Esophagus muscularis mucosa (tissue), 4 donors: ENCODE data around the gene ARL2BP. TPM values are rescaled to one million over a fixed set of nuclear protein-coding genes. Genes with fewer than 3 reads are reported as not detected.

Experiments used
- DNase-seq: peaks from one replicate; pipeline ENCODE4 v3.0.0-alpha.2; 2017; ENCODE audit errors: extremely low spot score
- H3K27ac ChIP-seq, 4 donors: fragments of 200-600 bp; sonication (generic); replicated peaks in 1 of 4; 1 replicate in 3 of 4; 2 replicates in 1 of 4; pipeline ENCODE4 v1.5.1; 2016 to 2019; ENCODE audit warnings: mild to moderate bottlenecking in 1 of 4
- H3K27me3 ChIP-seq, 4 donors: fragments of 200-600 bp; sonication (generic); one replicate each; pipeline versions ENCODE4 v1.5.1 to v1.6.0; 2016 to 2019
- H3K36me3 ChIP-seq, 4 donors: fragments of 200-600 bp; sonication (generic); one replicate each; pipeline ENCODE4 v1.5.1; 2016 to 2019
- H3K4me1 ChIP-seq, 4 donors: fragments of 200-600 bp; sonication (generic); one replicate each; pipeline ENCODE4 v1.5.1; 2016 to 2019
- H3K4me3 ChIP-seq, 4 donors: fragments of 200-600 bp; sonication (generic); 1 replicate in 2 of 4; 2 replicates in 2 of 4; pipeline ENCODE4 v1.5.1; 2016 to 2019; ENCODE audit warnings: mild to moderate bottlenecking in 4 of 4, moderate library complexity in 1 of 4
- H3K9me3 ChIP-seq, 4 donors: fragments of 200-600 bp; sonication (generic); 1 replicate in 3 of 4; 2 replicates in 1 of 4; pipeline ENCODE4 v1.5.1; 2016 to 2019
- EP300 ChIP-seq: sonication (generic); formaldehyde crosslinking; IDR thresholded peaks from one replicate; pipeline ENCODE4 v1.6.1; 2017; ENCODE audit warnings: antibody characterized with exemption
- POLR2A ChIP-seq: fragments of 450-650 bp; IDR thresholded peaks from one replicate; pipeline ENCODE4 v1.6.1; 2017; ENCODE audit warnings: antibody characterized with exemption, moderate library complexity, mild to moderate bottlenecking, low read depth
- POLR2AphosphoS5 ChIP-seq, 2 donors: sonication (generic); formaldehyde crosslinking; IDR thresholded peaks; one replicate each; pipeline ENCODE4 v1.6.1; 2017; ENCODE audit warnings: antibody characterized with exemption in 2 of 2
- WGBS: methylation state at CpG from one replicate; pipeline ENCODE4 v1.1.5; 2018; 5-methylcytosine and 5-hydroxymethylcytosine counted together
- intact Hi-C: fragments of 100-400 bp; cut with DNase I; formaldehyde crosslinking; loops from one replicate; pipeline ENCODE4 v1.15.1; 2023
- total RNA-seq, 4 donors: library from RNA; depleted of rRNA; stranded (reverse); fragments of >200 nt; gene quantifications; one replicate each; pipeline versions ENCODE4 v1.1.0 to v1.2.1, GENCODE V29; 2016
- TF ChIP-seq, protein P1 (sequence below), 3 experiments: fragments of 200-600 bp in 2 of 3; fragments of 450-650 bp in 1 of 3; sonication (generic) in 2 of 3; IDR thresholded peaks; one replicate each; pipeline ENCODE4 v1.5.1; 2017 to 2019; ENCODE audit warnings: antibody characterized with exemption in 3 of 3, mild to moderate bottlenecking in 2 of 3, moderate library complexity in 1 of 3

Gene ARL2BP
- total RNA-seq, 4 donors from 2014 or later = 58.1 to 77.4 (median 66.9) TPM

DNA sequence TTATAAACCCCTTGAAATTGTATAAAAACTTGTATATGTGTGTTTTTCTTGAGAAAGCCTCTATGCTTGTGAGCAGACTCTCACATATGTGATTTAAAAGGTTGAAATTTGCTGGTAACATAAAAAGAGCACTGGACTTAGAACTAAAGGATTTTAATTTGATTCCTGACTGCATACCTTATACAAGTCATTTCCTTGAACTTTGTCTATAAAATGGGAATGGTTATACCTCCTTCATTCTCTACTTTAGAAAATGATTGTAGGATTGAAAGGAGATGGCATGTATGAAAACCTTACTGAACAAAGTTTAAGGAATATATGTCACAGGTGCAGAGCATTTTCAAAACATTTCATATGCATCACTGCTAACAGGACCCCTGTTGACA, 10.4 kb upstream of the ARL2BP start:
- Histone ChIP-seq H3K36me3 (peaks cover 35 to 99% (median 80%) of the 10 kb centered on the region in 4 donors), H3K9me3 (no peaks in the 10 kb centered on the region), H3K27me3 (no peaks in the 10 kb centered on the region), H3K27ac (no peak overlapping the region), H3K4me3 (no peak overlapping the region), H3K4me1 (peaks cover 0 to 9% (median 2%) of the 10 kb centered on the region in 4 donors)
- intact Hi-C loops = no loop called here
- DNase-seq = no peak
- TF ChIP-seq POLR2A (no peak), EP300 (no peak), POLR2AphosphoS5 (IDR thresholded peaks at IDR 0.05) (no peak)
- TF ChIP-seq, protein P1, sequence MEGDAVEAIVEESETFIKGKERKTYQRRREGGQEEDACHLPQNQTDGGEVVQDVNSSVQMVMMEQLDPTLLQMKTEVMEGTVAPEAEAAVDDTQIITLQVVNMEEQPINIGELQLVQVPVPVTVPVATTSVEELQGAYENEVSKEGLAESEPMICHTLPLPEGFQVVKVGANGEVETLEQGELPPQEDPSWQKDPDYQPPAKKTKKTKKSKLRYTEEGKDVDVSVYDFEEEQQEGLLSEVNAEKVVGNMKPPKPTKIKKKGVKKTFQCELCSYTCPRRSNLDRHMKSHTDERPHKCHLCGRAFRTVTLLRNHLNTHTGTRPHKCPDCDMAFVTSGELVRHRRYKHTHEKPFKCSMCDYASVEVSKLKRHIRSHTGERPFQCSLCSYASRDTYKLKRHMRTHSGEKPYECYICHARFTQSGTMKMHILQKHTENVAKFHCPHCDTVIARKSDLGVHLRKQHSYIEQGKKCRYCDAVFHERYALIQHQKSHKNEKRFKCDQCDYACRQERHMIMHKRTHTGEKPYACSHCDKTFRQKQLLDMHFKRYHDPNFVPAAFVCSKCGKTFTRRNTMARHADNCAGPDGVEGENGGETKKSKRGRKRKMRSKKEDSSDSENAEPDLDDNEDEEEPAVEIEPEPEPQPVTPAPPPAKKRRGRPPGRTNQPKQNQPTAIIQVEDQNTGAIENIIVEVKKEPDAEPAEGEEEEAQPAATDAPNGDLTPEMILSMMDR (IDR thresholded peaks at IDR 0.05) = no peak

DNA sequence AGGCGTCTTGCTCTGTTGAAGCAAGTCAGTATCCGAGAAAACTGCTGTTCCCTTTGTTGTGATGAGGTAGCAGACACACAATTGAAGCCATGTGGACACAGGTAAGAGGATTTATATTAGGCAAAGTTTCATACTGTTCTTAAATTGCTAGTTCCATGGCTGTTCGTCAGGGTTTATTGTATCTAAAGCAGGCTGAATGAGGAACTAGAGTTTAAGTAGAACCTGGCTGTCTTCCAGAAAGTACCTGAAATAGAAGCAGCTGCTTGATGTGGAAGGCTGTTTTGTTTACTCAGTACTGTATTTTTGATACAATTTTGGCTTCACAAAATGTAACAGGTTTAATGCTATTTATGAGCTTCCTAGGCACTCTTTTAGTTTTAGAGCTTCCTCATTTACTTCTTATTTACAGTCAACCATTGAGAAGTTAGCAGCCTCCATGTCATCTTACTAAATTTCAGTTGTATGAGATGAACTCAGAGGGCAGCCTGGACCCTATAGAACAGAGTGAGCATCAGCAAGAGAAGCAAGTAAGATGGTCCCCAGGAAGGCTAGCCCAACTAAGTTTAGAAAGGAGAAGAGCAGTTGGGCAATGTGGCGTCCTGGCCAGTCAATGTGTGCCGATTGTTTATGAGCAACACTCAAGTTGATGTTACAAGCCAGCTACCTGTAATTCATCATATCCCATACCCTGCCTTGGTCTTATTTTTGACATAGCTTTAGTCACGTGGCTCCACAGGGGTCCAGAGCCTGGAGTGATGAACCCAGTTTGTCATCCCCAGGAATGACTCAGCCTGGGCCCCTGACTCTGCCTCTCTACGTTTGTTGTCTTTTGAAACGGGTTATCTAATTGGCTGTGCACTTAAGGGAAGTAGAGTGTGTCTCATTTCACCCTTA, 9.7 kb upstream of the ARL2BP start:
- Histone ChIP-seq H3K27ac (no peak overlapping the region), H3K36me3 (peaks cover 32 to 99% (median 75%) of the 10 kb centered on the region in 4 donors), H3K27me3 (no peaks in the 10 kb centered on the region), H3K4me1 (peaks cover 0 to 9% (median 2%) of the 10 kb centered on the region in 4 donors), H3K9me3 (no peaks in the 10 kb centered on the region), H3K4me3 (no peak overlapping the region)
- no peak for DNase-seq
- no peak for TF ChIP-seq POLR2AphosphoS5 (IDR thresholded peaks at IDR 0.05)
- TF ChIP-seq EP300 = no peak
- no peak for TF ChIP-seq POLR2A
- TF ChIP-seq, protein P1 (IDR thresholded peaks at IDR 0.05) = no peak
- 72% methylated on average over 8 of the region's 8 CpGs for WGBS
- intact Hi-C loops = no loop called here

DNA sequence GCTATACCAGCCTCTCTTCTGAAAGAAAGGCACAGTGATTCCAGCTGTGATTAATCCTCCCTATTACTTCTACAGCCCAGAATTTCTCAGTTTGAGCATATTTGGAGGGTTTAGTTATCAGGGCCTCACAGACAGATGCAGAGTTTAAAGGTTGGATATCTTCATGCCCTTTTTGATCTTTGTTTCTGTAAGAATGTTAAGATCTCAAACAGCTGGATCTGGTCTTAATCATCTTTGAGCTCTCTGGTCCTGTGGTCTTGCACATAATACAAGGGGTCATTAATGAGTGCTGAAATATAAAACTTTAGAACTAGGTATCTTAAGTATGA, 9.1 kb upstream of the ARL2BP start:
- Histone ChIP-seq H3K27me3 (no peaks in the 10 kb centered on the region), H3K27ac (no peak overlapping the region), H3K36me3 (peaks cover 26 to 93% (median 69%) of the 10 kb centered on the region in 4 donors), H3K4me1 (peaks cover 0 to 9% (median 2%) of the 10 kb centered on the region in 4 donors), H3K9me3 (no peaks in the 10 kb centered on the region), H3K4me3 (no peak overlapping the region)
- intact Hi-C loops = no loop called here
- TF ChIP-seq POLR2AphosphoS5 (IDR thresholded peaks at IDR 0.05) (no peak), POLR2A (no peak), EP300 (no peak)
- TF ChIP-seq, protein P1 (IDR thresholded peaks at IDR 0.05) = no peak
- no peak for DNase-seq

DNA sequence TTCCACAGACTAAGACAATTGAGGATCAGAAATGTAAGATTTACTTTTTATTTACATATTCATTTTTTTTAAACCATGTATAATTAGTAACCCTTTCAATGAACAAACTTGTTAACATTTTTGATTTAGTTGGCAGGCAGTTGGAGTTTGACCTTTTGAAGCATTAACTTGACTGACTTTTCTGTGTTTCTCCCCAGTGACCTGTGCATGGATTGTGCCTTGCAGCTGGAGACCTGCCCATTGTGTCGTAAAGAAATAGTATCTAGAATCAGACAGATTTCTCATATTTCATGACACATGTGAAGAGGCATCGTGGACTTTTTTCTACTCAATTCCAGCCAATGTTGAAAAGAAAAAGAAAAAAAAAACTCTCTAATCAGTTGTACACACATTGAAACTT, 6.4 kb upstream of the ARL2BP start:
- H3K9me3 ChIP-seq = no peaks in the 10 kb centered on the region
- peaks cover 0 to 9% (median 2%) of the 10 kb centered on the region in 4 donors for H3K4me1 ChIP-seq
- DNase-seq = no peak
- no peaks in the 10 kb centered on the region for H3K27me3 ChIP-seq
- WGBS = 89% methylated on average over 2 of the region's 2 CpGs
- intact Hi-C loops = no loop called here
- TF ChIP-seq POLR2AphosphoS5 (IDR thresholded peaks at IDR 0.05) = no peak
- TF ChIP-seq, protein P1 (IDR thresholded peaks at IDR 0.05) = no peak
- TF ChIP-seq EP300 = no peak
- TF ChIP-seq POLR2A = no peak
- H3K27ac ChIP-seq = no peak overlapping the region
- H3K4me3 ChIP-seq = no peak overlapping the region
- H3K36me3 ChIP-seq = peaks cover 8 to 66% (median 43%) of the 10 kb centered on the region in 4 donors

DNA sequence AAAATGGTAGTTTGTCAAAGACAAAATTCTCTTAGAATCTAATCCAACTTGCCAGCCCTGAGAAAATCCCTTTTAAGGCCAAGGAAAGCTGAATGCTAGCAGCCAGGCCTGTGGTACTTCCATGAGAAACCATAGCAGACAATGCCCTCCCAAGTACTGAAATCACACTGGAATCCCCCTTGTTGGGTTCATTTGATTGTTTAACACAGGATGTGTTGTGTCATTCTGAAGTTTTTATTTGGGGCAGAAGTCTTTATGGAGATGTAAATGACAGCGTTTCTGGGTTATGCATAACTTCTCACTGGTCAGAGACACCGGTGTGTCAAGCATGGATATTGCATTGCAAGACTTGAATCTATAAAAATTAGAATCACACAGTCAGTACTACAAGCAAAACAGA, 6.0 kb upstream of the ARL2BP start:
- intact Hi-C loops = no loop called here
- TF ChIP-seq, protein P1 (IDR thresholded peaks at IDR 0.05) = no peak
- TF ChIP-seq POLR2AphosphoS5 (IDR thresholded peaks at IDR 0.05) (no peak), EP300 (no peak), POLR2A (no peak)
- H3K36me3 ChIP-seq = peaks cover 8 to 62% (median 39%) of the 10 kb centered on the region in 4 donors
- H3K4me1 ChIP-seq = peaks cover under 1 to 10% (median 3%) of the 10 kb centered on the region in 4 donors
- no peak overlapping the region for H3K27ac ChIP-seq
- no peaks in the 10 kb centered on the region for H3K9me3 ChIP-seq
- WGBS = 82% methylated on average over 2 of the region's 2 CpGs
- no peak for DNase-seq
- no peak overlapping the region for H3K4me3 ChIP-seq
- H3K27me3 ChIP-seq = no peaks in the 10 kb centered on the region
